ENCODE measurements around the gene CLDN34.

- TF ChIP-seq CTCF (IDR thresholded peaks at IDR 0.05) (no peak), EZH2 (IDR thresholded peaks at IDR 0.05; ENCODE audit: borderline replicate concordance, insufficient read depth, low read depth, low read length, poor library complexity, severe bottlenecking) (no peak)
Measured at GRCh38 chrX:9921407-9921806, 45.8 kb upstream of the CLDN34 start.
